GM18867 (cell line): ENCODE measurements around the gene TOMM40.
"Not testable (repeated sequence)": the region's sequence is repeated elsewhere in the genome, so short reads cannot be mapped to it uniquely, and the experiment has no call there.

Experiments
- ATAC-seq: cut with Tn5 transposase; IDR thresholded peaks from one replicate; pipeline ENCODE4 v1.9.1; 2021; ENCODE audit warnings: mild to moderate bottlenecking, moderate library complexity; ENCODE audit not compliant: unreplicated experiment

TOMM40 gene

DNA sequence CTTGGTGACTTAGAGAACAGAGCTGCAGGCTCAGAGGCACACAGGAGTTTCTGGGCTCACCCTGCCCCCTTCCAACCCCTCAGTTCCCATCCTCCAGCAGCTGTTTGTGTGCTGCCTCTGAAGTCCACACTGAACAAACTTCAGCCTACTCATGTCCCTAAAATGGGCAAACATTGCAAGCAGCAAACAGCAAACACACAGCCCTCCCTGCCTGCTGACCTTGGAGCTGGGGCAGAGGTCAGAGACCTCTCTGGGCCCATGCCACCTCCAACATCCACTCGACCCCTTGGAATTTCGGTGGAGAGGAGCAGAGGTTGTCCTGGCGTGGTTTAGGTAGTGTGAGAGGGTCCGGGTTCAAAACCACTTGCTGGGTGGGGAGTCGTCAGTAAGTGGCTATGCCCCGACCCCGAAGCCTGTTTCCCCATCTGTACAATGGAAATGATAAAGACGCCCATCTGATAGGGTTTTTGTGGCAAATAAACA lies 33.2 kb downstream of the TOMM40 start:
- ATAC-seq, result no peak

DNA sequence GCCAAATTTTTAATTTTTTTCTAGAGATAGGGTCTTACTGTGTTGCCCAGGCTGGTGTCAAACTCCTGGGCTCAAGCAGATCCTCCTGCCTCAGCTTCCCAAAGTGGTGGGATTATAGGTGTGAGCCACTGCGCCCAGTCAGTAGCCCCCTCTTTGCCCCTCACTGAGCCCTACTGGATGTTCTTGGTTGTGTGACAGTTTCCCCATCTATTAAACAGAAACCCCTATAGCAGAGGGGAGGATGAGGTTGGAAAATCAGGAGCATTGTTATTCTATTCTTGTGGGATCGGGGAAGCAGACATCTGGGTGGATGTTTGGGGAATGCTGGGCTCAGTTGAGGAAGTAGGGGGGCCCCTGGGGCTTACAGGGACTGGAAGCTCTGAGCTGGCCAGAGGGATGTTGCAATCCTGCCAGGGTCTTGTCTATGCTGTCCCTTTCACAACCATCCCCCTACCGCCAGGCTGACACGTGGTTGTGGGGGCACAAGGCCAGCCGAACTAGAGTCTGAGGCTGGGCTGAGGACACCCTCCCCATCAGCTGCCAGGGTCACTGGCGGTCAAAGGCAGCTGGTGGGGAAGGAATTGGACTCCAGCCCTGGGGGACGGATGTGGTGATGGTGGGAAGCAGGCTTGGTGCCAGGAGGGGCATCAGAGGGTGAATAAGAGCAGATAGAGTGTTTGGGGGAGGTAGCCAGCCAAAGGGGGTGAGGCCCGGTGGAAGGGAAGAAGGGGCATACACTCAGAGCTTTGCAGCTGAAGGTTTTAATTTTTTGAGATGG lies 34.2 kb downstream of the TOMM40 start:
- no peak for ATAC-seq

DNA sequence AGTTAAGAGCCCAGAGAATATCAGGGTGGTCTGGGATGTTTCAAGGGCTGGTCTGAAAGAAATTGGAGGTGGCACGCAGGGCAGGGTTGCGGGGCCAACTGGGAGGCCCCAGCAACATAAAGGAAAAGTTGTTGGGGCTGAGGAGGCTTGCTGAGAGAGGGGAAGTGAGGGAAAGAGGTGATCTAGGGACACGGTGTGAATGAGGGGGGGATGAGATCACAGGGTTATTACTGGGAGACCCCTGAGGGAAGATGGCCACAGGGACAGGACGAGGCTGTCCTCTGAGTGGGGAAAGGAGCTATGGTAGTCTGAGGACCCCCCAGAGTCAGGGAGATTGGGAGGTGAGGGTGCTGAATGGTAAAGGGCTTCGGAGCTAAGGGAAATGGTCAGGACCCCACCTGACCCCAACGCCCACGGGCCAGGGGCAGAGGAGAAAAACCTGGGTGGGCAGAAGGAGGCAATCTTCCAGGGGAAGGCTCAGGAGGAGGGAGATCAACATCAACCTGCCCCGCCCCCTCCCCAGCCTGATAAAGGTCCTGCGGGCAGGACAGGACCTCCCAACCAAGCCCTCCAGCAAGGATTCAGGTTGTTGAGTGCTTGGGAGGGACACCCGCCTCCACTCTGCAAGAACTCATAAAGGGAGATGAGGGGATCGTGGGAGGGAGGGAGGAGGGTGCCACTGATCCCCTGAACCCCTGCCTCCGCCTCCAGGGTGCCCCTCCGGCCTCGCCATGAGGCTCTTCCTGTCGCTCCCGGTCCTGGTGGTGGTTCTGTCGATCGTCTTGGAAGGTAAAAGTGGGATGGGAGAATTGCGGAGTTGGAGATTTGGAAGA lies 35.4 kb downstream of the TOMM40 start:
- ATAC-seq, result not testable (repeated sequence)

DNA sequence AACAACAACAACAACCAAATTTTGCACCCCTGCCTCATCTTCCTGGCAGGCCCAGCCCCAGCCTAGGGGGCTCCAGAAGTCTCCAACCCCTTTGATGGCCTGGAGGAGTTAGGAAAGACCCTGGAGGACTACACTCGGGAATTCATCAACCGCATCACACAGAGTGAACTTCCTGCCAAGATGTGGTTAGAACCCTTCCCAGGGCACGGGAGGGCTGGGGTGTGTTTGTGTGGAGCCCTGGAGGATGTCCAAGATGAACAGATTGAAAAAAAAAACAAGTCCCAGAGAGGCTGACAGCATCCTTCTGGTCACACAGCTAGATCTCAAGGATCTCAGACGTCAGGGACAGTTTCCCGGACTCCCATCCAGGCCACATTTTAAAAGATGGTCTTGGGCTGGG lies 36.7 kb downstream of the TOMM40 start:
- ATAC-seq, result no peak

DNA sequence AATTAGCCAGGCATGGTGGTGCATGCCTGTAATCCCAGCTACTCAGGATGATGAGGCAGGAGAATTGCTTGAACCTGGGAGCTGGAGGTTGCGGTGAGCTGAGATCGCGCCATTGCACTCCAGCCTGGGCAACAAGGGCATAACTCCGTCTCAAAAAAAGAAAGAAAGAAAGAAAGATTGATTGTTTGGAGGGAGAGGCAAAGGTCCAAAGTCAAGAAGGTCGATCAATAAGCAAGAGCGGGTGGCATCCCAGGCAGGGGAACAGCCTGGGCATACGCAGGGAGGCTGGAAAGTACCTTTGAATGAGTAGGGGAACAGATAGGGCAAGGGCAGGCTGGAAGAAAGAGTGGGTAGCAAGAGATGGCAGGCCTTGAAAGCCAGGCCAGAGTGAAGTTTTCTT lies 39.0 kb downstream of the TOMM40 start:
- no peak for ATAC-seq

DNA sequence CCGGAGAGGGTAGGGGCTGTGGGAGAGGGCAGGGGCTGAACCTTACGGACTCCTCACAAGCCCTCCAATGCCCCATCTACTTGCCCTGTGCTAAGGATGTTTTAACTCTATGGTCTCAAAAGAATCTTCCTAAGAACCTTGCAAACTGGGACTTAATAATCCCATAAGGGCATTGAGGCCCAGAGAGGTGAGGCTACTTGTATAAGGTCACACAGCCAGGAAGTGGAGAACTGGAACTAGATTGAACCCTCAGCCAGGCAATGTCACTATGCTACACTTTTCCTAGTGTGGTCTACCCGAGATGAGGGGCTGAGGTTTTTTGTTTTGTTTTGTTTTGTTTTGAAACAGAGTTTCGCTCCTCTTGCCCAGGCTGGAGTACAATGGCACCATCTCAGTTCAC lies 40.5 kb downstream of the TOMM40 start:
- no peak for ATAC-seq

DNA sequence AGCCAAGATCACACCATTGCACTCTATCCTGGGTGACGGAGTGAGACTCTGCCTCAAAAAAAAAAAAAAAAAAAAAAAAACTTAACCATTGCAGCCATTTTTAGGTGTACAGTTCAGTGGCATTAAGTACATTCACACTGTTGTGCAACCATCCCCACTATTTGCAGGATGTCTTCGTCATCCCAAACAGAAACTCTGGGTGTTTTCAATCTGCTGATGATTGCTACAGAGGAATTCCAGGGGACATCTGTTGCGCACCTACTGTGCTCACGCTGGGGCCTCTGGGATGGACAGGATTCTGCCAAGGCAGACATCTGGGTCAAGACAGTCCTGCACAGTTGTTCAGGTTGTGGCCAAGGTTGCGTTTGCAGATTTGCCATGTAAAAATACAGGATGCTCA lies 48.6 kb downstream of the TOMM40 start:
- ATAC-seq, result no peak

DNA sequence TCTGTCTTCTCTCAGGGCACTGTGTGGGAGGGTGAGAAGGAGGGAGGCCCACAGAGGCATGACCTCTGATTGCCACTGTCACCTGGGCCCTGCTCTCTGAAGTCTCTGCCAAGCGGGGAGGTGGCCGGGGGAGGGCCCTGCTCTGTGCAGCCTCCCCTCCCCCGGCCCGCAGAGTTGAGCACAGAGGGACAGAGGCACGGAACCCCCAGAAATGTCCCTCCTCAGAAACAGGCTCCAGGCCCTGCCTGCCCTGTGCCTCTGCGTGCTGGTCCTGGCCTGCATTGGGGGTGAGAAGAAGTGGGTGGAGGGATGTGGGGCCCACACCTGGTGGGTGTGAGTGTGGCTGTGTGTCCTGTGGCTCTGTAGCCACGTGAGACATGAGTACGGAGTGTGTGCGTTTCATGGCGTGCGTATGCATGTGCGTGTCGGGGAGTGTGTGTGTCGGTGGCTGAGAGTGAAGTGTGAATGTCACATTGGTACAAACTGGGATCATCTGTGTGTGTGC lies 51.1 kb downstream of the TOMM40 start, which contains the start of gene APOC4:
Gene APOC4, plus strand, starts transcription at position 171 of the 505 bp plus-strand sequence. Its CDS starts 41 bp downstream, at position 212.
- no peak for ATAC-seq

DNA sequence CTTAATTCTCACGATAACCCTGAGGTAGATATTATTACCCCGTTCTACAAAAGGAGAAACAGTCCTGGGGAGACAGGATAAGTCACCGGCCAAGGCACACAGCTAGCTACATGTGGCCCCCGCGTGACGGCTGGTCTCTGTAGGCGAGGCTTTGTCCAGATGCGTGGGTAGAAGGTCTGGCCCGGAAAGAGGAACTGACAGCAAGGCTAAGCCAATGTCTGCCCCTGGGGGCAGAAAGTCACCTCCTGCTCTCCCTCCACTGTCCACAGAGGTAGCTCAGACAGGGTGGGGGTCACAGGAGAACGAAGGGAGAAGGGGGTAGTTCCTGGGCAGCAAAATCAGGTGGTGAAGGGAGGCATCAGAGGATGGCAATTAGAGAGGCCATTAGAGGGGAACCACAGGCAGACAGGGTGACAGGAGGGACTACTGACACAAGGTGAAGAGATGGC lies 52.8 kb downstream of the TOMM40 start:
- peak; percentile 74 for ATAC-seq

DNA sequence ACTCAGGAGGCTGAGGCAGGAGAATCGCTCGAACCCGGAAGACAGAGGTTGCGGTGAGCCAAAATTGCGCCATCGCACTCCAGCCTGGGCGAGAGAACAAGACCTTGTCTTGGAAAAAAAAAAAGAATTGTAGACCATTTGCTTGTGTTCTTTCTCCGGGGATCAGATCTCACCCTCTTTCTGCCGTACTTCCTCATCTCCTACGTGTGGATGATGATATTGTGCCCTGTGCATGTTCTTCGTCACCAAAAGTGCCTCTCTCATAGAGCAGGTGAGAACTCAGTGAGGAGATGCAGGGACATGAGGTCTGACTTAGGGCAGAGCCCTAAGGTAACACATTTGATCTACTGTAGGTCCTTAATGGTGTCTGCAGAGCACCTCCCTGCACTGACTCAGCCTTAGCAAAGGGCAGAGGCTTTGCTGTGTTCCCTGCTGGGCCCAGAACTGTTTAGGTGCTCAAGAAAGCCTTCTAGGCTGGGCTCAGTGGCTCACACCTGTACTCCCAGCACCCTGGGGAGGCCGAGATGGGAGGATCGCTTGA lies 56.1 kb downstream of the TOMM40 start:
- no peak for ATAC-seq

DNA sequence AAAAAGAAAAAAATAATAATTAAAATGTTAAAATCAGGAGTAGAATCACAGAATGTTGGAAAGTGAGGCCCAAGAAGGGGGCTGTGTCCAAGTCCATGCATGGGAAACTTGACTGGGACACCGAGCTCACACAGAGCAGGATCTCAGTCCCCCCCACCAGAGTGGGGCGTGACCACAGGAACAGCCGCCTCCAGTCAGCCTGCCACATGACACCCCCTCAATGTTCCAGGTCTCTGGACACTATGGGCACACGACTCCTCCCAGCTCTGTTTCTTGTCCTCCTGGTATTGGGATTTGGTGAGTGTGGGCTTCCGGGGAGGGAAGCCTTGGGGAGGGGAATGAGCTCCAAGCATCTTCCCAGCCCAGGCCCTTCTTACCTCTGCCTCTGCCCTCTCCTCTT lies 57.2 kb downstream of the TOMM40 start:
- ATAC-seq, result no peak

DNA sequence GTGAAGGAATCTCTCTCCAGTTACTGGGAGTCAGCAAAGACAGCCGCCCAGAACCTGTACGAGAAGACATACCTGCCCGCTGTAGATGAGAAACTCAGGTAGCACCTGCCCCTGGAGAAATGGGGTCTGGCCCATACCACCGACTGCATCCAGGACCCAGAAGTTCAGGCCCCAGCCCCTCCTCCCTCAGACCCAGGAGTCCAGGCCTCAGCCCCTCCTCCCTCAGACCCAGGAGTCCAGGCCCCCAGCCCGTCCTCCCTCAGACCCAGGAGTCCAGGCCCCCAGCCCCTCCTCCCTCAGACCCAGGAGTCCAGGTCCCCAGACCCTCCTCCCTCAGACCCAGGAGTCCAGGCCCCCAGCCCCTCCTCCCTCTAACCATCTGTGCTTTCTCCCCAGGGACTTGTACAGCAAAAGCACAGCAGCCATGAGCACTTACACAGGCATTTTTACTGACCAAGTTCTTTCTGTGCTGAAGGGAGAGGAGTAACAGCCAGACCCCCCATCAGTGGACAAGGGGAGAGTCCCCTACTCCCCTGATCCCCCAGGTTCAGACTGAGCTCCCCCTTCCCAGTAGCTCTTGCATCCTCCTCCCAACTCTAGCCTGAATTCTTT lies 57.8 kb downstream of the TOMM40 start:
- no peak for ATAC-seq

DNA sequence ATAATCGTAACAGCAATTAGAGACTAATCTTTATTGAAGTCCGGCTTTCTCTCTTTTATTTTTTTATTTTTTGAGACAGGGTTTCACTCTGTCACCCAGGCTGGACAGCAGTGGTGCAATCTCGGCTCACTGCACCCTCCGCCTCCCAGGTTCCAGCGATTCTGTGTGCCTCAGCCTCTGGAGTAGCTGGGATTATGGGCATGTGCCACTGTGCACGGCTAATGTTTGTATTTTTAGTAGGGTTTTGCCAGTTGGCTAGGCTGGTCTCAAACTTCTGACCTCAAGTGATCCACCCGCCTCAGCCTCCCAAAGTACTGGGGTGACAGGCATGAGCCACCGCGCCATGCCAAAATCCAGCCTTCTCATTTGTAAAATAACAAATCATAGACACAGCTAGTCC lies 58.5 kb downstream of the TOMM40 start:
- no peak for ATAC-seq

DNA sequence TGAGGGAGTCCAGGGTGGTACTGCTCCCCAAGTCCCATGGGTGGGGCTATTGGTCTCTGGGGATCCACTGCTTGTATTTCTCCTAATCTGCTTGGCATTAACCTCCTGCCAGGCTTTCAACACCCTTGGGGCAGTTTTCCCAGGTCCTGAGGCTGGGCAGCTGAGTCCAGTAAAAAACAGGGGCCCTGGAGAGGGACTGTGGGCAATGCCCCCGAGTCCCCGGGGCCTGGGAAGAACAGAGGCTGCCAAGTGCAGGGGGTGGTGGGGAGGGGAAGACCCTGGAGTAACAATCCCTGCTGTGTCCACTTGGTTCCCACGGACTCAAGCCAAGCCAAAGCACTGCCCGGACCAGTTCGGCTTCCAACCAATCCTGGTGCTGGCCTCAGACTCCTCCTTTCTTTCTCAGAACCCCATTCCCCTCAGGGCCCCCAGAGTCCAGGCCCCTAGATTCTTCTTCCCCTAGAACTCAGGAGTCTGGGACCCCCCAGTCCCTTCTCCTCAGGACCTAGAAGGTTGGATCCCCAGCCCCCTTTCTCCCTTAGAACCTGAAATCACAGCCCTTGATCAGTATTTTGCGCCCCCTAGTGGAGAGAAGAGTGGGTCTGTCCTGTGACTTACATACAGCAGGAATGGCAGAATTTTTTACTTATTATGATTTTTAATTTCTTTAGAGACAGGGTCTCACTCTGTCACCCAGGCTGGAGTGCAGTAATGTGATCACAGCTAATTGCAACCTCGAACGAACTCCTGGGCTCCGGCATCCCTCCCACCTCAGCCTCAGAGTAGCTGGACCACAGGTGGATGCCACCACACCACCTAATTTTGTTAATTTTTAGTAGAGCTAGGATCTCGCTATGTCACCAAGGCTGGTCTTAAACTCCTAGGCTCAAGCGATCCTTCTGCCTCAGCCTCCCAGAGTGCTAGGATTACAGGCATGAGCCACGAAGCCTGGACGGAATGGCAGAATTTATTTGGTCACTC lies 60.4 kb downstream of the TOMM40 start:
- ATAC-seq, result no peak
